WTC11 (cell line): ENCODE measurements around the gene RNF181. TPM values are rescaled to one million over a fixed set of nuclear protein-coding genes. Genes with fewer than 3 reads are reported as not detected.
"Not testable (repeated sequence)": the region's sequence is repeated elsewhere in the genome, so short reads cannot be mapped to it uniquely, and the experiment has no call there.

Experiments used
- ATAC-seq: fragments of 200-7000 bp; cut with Tn5 transposase; 2 replicates; pipeline ENCODE4 v1.10.0; 2021; ENCODE audit warnings: mild to moderate bottlenecking, moderate library complexity
- CTCF ChIA-PET: fragments of 300-600 bp; sonication (Branson Sonifier 250); formaldehyde crosslinking; loops from one replicate; lab custom pipeline; 2021; ENCODE audit warnings: antibody characterized with exemption; lab: Charles Lee
- POLR2A ChIA-PET: fragments of 350-600 bp; sonication (Branson Sonifier 250); formaldehyde crosslinking; loops from one replicate; lab custom pipeline; 2021; ENCODE audit warnings: antibody characterized with exemption; lab: Charles Lee
- DNase-seq: peaks from one replicate; pipeline ENCODE4 v3.0.0; 2021; ENCODE audit warnings: low spot score
- H3K27ac Mint-ChIP-seq: 2 replicates; pipeline ENCODE4 v1.8.0; 2021; ENCODE audit warnings: mixed read lengths
- H3K27me3 Mint-ChIP-seq: 2 replicates; pipeline ENCODE4 v1.8.0; 2021; ENCODE audit warnings: low read depth, mild to moderate bottlenecking, moderate library complexity, mixed read lengths
- H3K36me3 Mint-ChIP-seq: 2 replicates; pipeline ENCODE4 v1.8.0; 2021; ENCODE audit warnings: mixed read lengths
- H3K4me1 Mint-ChIP-seq: 2 replicates; pipeline ENCODE4 v1.8.0; 2022; ENCODE audit warnings: mixed read lengths
- H3K4me3 Mint-ChIP-seq: 2 replicates; pipeline ENCODE4 v1.8.0; 2021; ENCODE audit warnings: mild to moderate bottlenecking, moderate library complexity, mixed read lengths
- H3K9me3 Mint-ChIP-seq: 2 replicates; pipeline ENCODE4 v1.8.0; 2021; ENCODE audit warnings: mixed read lengths
- CDX4 ChIP-seq: fragments of 250-450 bp; sonication (Bioruptor Pico); IDR thresholded peaks from 2 replicates; pipeline ENCODE4 v1.9.0; 2021; ENCODE audit warnings: moderate library complexity, mild to moderate bottlenecking, inconsistent platforms, borderline replicate concordance
- CREM ChIP-seq: sonication (generic); formaldehyde crosslinking; IDR thresholded peaks from 2 replicates; pipeline ENCODE4 v1.8.1; 2022; ENCODE audit warnings: mild to moderate bottlenecking, missing genetic modification reagents, moderate library complexity
- E2F5 ChIP-seq: sonication (generic); formaldehyde crosslinking; IDR thresholded peaks from 2 replicates; pipeline ENCODE4 v1.8.1; 2022; ENCODE audit warnings: mild to moderate bottlenecking, moderate library complexity, missing genetic modification reagents
- EMX1 ChIP-seq: fragments of 250-450 bp; sonication (Bioruptor Pico); IDR thresholded peaks from 2 replicates; pipeline ENCODE4 v1.8.0; 2021; ENCODE audit warnings: mild to moderate bottlenecking
- ETV6 ChIP-seq: sonication (generic); formaldehyde crosslinking; IDR thresholded peaks from 2 replicates; pipeline ENCODE4 v1.8.1; 2022; ENCODE audit warnings: mild to moderate bottlenecking, missing genetic modification reagents
- FOXK1 ChIP-seq: sonication (generic); formaldehyde crosslinking; IDR thresholded peaks from 2 replicates; pipeline ENCODE4 v1.8.0; 2022; ENCODE audit warnings: mild to moderate bottlenecking, moderate library complexity, missing genetic modification reagents
- GABPB1 ChIP-seq: sonication (generic); formaldehyde crosslinking; IDR thresholded peaks from 2 replicates; pipeline ENCODE4 v1.8.1; 2023; ENCODE audit warnings: mild to moderate bottlenecking, missing genetic modification reagents
- IRF1 ChIP-seq: sonication (generic); formaldehyde crosslinking; IDR thresholded peaks from 2 replicates; pipeline ENCODE4 v1.8.0; 2023; ENCODE audit warnings: missing genetic modification reagents
- JUN ChIP-seq: sonication (generic); formaldehyde crosslinking; IDR thresholded peaks from 2 replicates; pipeline ENCODE4 v1.8.0; 2023; ENCODE audit warnings: mild to moderate bottlenecking, missing genetic modification reagents
- KAT7 ChIP-seq: sonication (generic); formaldehyde crosslinking; IDR thresholded peaks from 2 replicates; pipeline ENCODE4 v1.8.1; 2023; ENCODE audit warnings: missing genetic modification reagents, mild to moderate bottlenecking, borderline replicate concordance
- MAX ChIP-seq: sonication (generic); formaldehyde crosslinking; IDR thresholded peaks from 2 replicates; pipeline ENCODE4 v1.8.0; 2022; ENCODE audit warnings: mild to moderate bottlenecking, missing genetic modification reagents
- NFE2L1 ChIP-seq: sonication (generic); formaldehyde crosslinking; IDR thresholded peaks from 2 replicates; pipeline ENCODE4 v1.8.1; 2023; ENCODE audit warnings: missing genetic modification reagents
- NFYB ChIP-seq: sonication (generic); formaldehyde crosslinking; conservative IDR thresholded peaks from 2 replicates; pipeline ENCODE4 v1.8.0; 2022; ENCODE audit warnings: low read depth, missing genetic modification reagents
- PRRX2 ChIP-seq: fragments of 250-450 bp; sonication (Bioruptor Pico); IDR thresholded peaks from 2 replicates; pipeline ENCODE4 v1.8.0; 2021; ENCODE audit warnings: mild to moderate bottlenecking
- SP1 ChIP-seq: sonication (generic); formaldehyde crosslinking; conservative IDR thresholded peaks from 2 replicates; pipeline ENCODE4 v1.8.1; 2022; ENCODE audit warnings: missing genetic modification reagents
- TEAD1 ChIP-seq: sonication (generic); formaldehyde crosslinking; IDR thresholded peaks from 2 replicates; pipeline ENCODE4 v1.8.0; 2022; ENCODE audit warnings: mild to moderate bottlenecking, missing genetic modification reagents
- USF1 ChIP-seq: sonication (generic); formaldehyde crosslinking; IDR thresholded peaks from 2 replicates; pipeline ENCODE4 v1.8.0; 2022; ENCODE audit warnings: mild to moderate bottlenecking, missing genetic modification reagents
- ZNF138 ChIP-seq: sonication (generic); formaldehyde crosslinking; conservative IDR thresholded peaks from 2 replicates; pipeline ENCODE4 v1.8.1; 2022; ENCODE audit warnings: mild to moderate bottlenecking, moderate library complexity, missing genetic modification reagents
- ZNF232 ChIP-seq: sonication (generic); formaldehyde crosslinking; IDR thresholded peaks from 2 replicates; pipeline ENCODE4 v1.8.0; 2022; ENCODE audit warnings: mild to moderate bottlenecking, missing genetic modification reagents
- ZNF263 ChIP-seq: sonication (generic); formaldehyde crosslinking; IDR thresholded peaks from 2 replicates; pipeline ENCODE4 v1.8.1; 2022; ENCODE audit warnings: low read depth, mild to moderate bottlenecking, moderate library complexity, missing genetic modification reagents
- total RNA-seq: library from RNA; stranded (reverse); gene quantifications from 3 replicates; pipeline ENCODE4 v1.2.3, GENCODE V29; 2021

Gene RNF181
- total RNA-seq, 1 experiment from 2014 or later, result 95.4 TPM

GRCh38 chr2:85558160-85558559 lies 37.4 kb upstream of the RNF181 start:
- POLR2A ChIA-PET, result no interaction called here
- H3K27me3 Mint-ChIP-seq, result no peaks in the 10 kb centered on the region
- no peak overlapping the region for H3K4me3 Mint-ChIP-seq
- peaks cover 6% of the 10 kb centered on the region for H3K4me1 Mint-ChIP-seq
- H3K9me3 Mint-ChIP-seq, result no peaks in the 10 kb centered on the region
- TF ChIP-seq GABPB1 (CRISPR knock-in tag) (peak; percentile 12; the same call in 1 of the 2 replicates), USF1 (CRISPR knock-in tag) (no peak)
- CTCF ChIA-PET, result no interaction called here
- DNase-seq (no peak), ATAC-seq (no peak)
- no peak overlapping the region for H3K27ac Mint-ChIP-seq
- H3K36me3 Mint-ChIP-seq, result peaks cover 21% of the 10 kb centered on the region

GRCh38 chr2:85560403-85560726 lies 35.2 kb upstream of the RNF181 start:
- H3K9me3 Mint-ChIP-seq, ATAC-seq, H3K4me1 Mint-ChIP-seq, H3K27me3 Mint-ChIP-seq, DNase-seq, H3K36me3 Mint-ChIP-seq: not testable (repeated sequence)
- Mint-ChIP-seq H3K27ac (peak overlapping the region; percentile 89), H3K4me3 (peak overlapping the region; percentile 94)
- ChIA-PET CTCF (interaction anchor here (0.9 to 2.6 kb wide), 5 partner anchors 9 to 374 kb away, joined by 5 to 26 read pairs (median 5); partner anchors contain the start of genes RNF181 and SH2D6), POLR2A (interaction anchor here (0.5 to 4.1 kb wide), 9 partner anchors 8 to 162 kb away, joined by 3 to 19 read pairs (median 4); partner anchors contain the start of genes C2orf68 and MAT2A)

GRCh38 chr2:85560812-85561279 lies 34.7 kb upstream of the RNF181 start:
- H3K27ac Mint-ChIP-seq, result peak overlapping the region; percentile 89
- ChIA-PET CTCF (interaction anchor here (0.9 to 2.6 kb wide), 7 partner anchors 10 to 375 kb away, joined by 3 to 26 read pairs (median 5); partner anchors contain the start of genes RNF181 and SH2D6), POLR2A (interaction anchor here (0.5 to 4.1 kb wide), 13 partner anchors 9 to 219 kb away, joined by 3 to 19 read pairs (median 4); partner anchors contain the start of genes C2orf68, MAT2A and SH2D6)
- TF ChIP-seq JUN (CRISPR knock-in tag), result no peak
- no peak for TF ChIP-seq EMX1 (CRISPR knock-in tag)
- ATAC-seq (peak; percentile 25), DNase-seq (no peak)
- H3K4me1 Mint-ChIP-seq, result peaks cover 6% of the 10 kb centered on the region
- H3K27me3 Mint-ChIP-seq, result peaks cover 6% of the 10 kb centered on the region; the same call in 1 of the 2 replicates
- no peaks in the 10 kb centered on the region for H3K9me3 Mint-ChIP-seq
- peaks cover 7% of the 10 kb centered on the region for H3K36me3 Mint-ChIP-seq
- peak overlapping the region; percentile 94 for H3K4me3 Mint-ChIP-seq

GRCh38 chr2:85561280-85562212 lies 34.0 kb upstream of the RNF181 start, which contains the start of gene GGCX:
TSS of gene GGCX (minus strand) at chr2:85561493. CDS start at chr2:85561428, 65 bp downstream.
- H3K27me3 Mint-ChIP-seq, result peaks cover 8% of the 10 kb centered on the region
- peak within 1 kb of the TSS; percentile 98 for H3K27ac Mint-ChIP-seq
- ChIA-PET POLR2A (interaction anchor here (0.6 to 4.1 kb wide), 14 partner anchors 9 to 532 kb away, joined by 3 to 19 read pairs (median 4); partner anchors contain the start of genes C2orf68, MAT2A and SH2D6), CTCF (interaction anchor here (0.8 to 2.6 kb wide), 8 partner anchors 11 to 143 kb away, joined by 3 to 26 read pairs (median 4); partner anchors contain the start of genes RNF181, SH2D6 and VAMP8)
- peak within 1 kb of the TSS; percentile 94 for H3K4me3 Mint-ChIP-seq
- no peaks in the 10 kb centered on the region for H3K9me3 Mint-ChIP-seq
- DNase-seq (peak; percentile 98), ATAC-seq (peak; percentile 97)
- H3K4me1 Mint-ChIP-seq, result peaks cover 6% of the 10 kb centered on the region
- peaks cover 7% of the 10 kb centered on the region for H3K36me3 Mint-ChIP-seq
- TF ChIP-seq TEAD1 (CRISPR knock-in tag) (peak; percentile 72), ZNF232 (CRISPR knock-in tag) (no peak), ZNF263 (CRISPR knock-in tag) (0 out of 2 replicates have a peak, but pooled peaks have one; percentile 16), SP1 (CRISPR knock-in tag) (peak; percentile 87), ETV6 (peak; percentile 94), NFYB (CRISPR knock-in tag) (no peak), CDX4 (CRISPR knock-in tag) (no peak), PRRX2 (no peak), USF1 (CRISPR knock-in tag) (peak; percentile 45; the same call in 1 of the 2 replicates), E2F5 (CRISPR knock-in tag) (peak; percentile 57; the same call in 1 of the 2 replicates), CREM (peak; percentile 90; the same call in 1 of the 2 replicates), MAX (CRISPR knock-in tag) (peak; percentile 67; the same call in 1 of the 2 replicates), IRF1 (CRISPR knock-in tag) (0 out of 2 replicates have a peak, but pooled peaks have one; percentile 47), FOXK1 (peak; percentile 85), KAT7 (peak; percentile 38; the same call in 1 of the 2 replicates), ZNF138 (CRISPR knock-in tag) (no peak), NFE2L1 (CRISPR knock-in tag) (no peak), EMX1 (CRISPR knock-in tag) (no peak)
